Chondrocyte (in vitro differentiated cells): ENCODE data around the gene DGKB. TPM values are rescaled to one million over a fixed set of nuclear protein-coding genes. Genes with fewer than 3 reads are reported as not detected.

Experiments
- DNase-seq: peaks from one replicate; pipeline ENCODE4 v3.0.0; 2021; ENCODE audit warnings: mixed read lengths, low spot score
- H3K27ac Mint-ChIP-seq: one replicate; pipeline ENCODE4 v1.8.0; 2021; ENCODE audit warnings: mild to moderate bottlenecking, moderate library complexity, mixed read lengths; ENCODE audit not compliant: unreplicated experiment
- H3K27me3 Mint-ChIP-seq: 2 replicates; pipeline ENCODE4 v1.8.0; 2021; ENCODE audit warnings: low read depth, mixed read lengths
- H3K36me3 Mint-ChIP-seq: 2 replicates; pipeline ENCODE4 v1.8.0; 2021; ENCODE audit warnings: low read depth, mixed read lengths
- H3K4me1 Mint-ChIP-seq: 2 replicates; pipeline ENCODE4 v1.8.0; 2021; ENCODE audit warnings: low read depth, mild to moderate bottlenecking, mixed read lengths
- H3K4me3 Mint-ChIP-seq: one replicate; pipeline ENCODE4 v1.8.0; 2021; ENCODE audit warnings: mild to moderate bottlenecking, moderate library complexity, mixed read lengths; ENCODE audit not compliant: unreplicated experiment
- H3K9me3 Mint-ChIP-seq: 2 replicates; pipeline ENCODE4 v1.8.0; 2021; ENCODE audit warnings: low read depth, mixed read lengths
- CTCF ChIP-seq: fragments of 200-600 bp; sonication (generic); IDR thresholded peaks from 2 replicates; pipeline ENCODE4 v1.5.0; 2021; ENCODE audit warnings: antibody characterized with exemption, mild to moderate bottlenecking, moderate library complexity
- total RNA-seq: library from RNA; stranded (reverse); gene quantifications from 3 replicates; pipeline ENCODE4 v1.2.1, GENCODE V29; 2021

Gene DGKB
- total RNA-seq, 1 donor from 2014 or later, result 0.60 TPM

GRCh38 chr7:14418633-14419032, 483.9 kb downstream of the DGKB start:
- no peaks in the 10 kb centered on the region for H3K36me3 Mint-ChIP-seq
- no peak for TF ChIP-seq CTCF
- DNase-seq, result no peak
- H3K9me3 Mint-ChIP-seq, result no peaks in the 10 kb centered on the region
- no peaks in the 10 kb centered on the region for H3K4me1 Mint-ChIP-seq
- no peak overlapping the region for H3K27ac Mint-ChIP-seq
- no peak overlapping the region for H3K4me3 Mint-ChIP-seq
- H3K27me3 Mint-ChIP-seq, result no peaks in the 10 kb centered on the region

GRCh38 chr7:14414274-14414986, 488.1 kb downstream of the DGKB start:
- H3K27me3 Mint-ChIP-seq, result no peaks in the 10 kb centered on the region
- no peak overlapping the region for H3K27ac Mint-ChIP-seq
- DNase-seq, result no peak
- no peaks in the 10 kb centered on the region for H3K4me1 Mint-ChIP-seq
- no peaks in the 10 kb centered on the region for H3K9me3 Mint-ChIP-seq
- TF ChIP-seq CTCF, result no peak
- H3K36me3 Mint-ChIP-seq, result no peaks in the 10 kb centered on the region
- H3K4me3 Mint-ChIP-seq, result no peak overlapping the region

GRCh38 chr7:14407246-14408015, 495.1 kb downstream of the DGKB start:
- H3K9me3 Mint-ChIP-seq, result no peaks in the 10 kb centered on the region

GRCh38 chr7:14403587-14403986, 499.0 kb downstream of the DGKB start:
- H3K4me1 Mint-ChIP-seq, result no peaks in the 10 kb centered on the region
- H3K36me3 Mint-ChIP-seq, result no peaks in the 10 kb centered on the region
- H3K9me3 Mint-ChIP-seq, result no peaks in the 10 kb centered on the region
- no peaks in the 10 kb centered on the region for H3K27me3 Mint-ChIP-seq
- no peak overlapping the region for H3K27ac Mint-ChIP-seq
- no peak overlapping the region for H3K4me3 Mint-ChIP-seq
- no peak for DNase-seq
- no peak for TF ChIP-seq CTCF

More at GRCh38 chr7:14407246-14408015, 495.1 kb downstream of the DGKB start:
- no peaks in the 10 kb centered on the region for H3K27me3 Mint-ChIP-seq
- no peaks in the 10 kb centered on the region for H3K36me3 Mint-ChIP-seq
- H3K4me3 Mint-ChIP-seq, result no peak overlapping the region
- no peak for TF ChIP-seq CTCF
- no peak for DNase-seq
- no peaks in the 10 kb centered on the region for H3K4me1 Mint-ChIP-seq
- H3K27ac Mint-ChIP-seq, result no peak overlapping the region

- Mint-ChIP-seq H3K4me3 (no peak overlapping the region), H3K27ac (no peak overlapping the region), H3K36me3 (no peaks in the 10 kb centered on the region), H3K27me3 (no peaks in the 10 kb centered on the region), H3K4me1 (no peaks in the 10 kb centered on the region), H3K9me3 (no peaks in the 10 kb centered on the region)
- TF ChIP-seq CTCF, result no peak
- DNase-seq, result no peak
Measured at GRCh38 chr7:14400271-14400670, 502.3 kb downstream of the DGKB start.
